Lung (tissue), 12 donors: ENCODE results near the gene TOX2. TPM values are rescaled to one million over a fixed set of nuclear protein-coding genes. Genes with fewer than 3 reads are reported as not detected.

Source experiments
- ATAC-seq: fragments of 200-7000 bp; cut with Tn5 transposase; one replicate; pipeline ENCODE4 v1.9.1; 2020; ENCODE audit warnings: moderate number of reproducible peaks; ENCODE audit not compliant: insufficient read depth, low FRiP score
- DNase-seq, 3 donors: peaks; one replicate each; pipeline ENCODE4 v3.0.0-alpha.2; 2013 to 2017
- H3K27ac ChIP-seq, 2 donors: one replicate each; pipeline ENCODE4 v1.5.1; 2013; ENCODE audit warnings: mild to moderate bottlenecking in 2 of 2, moderate library complexity in 2 of 2, control low read depth in 1 of 2, inconsistent platforms in 1 of 2, low read depth in 1 of 2, low read length in 1 of 2
- H3K27me3 ChIP-seq, 3 donors: one replicate each; pipeline ENCODE4 v1.5.1; 2013; ENCODE audit warnings: low read length in 2 of 3; ENCODE audit not compliant: control insufficient read depth in 3 of 3, insufficient read depth in 3 of 3
- H3K36me3 ChIP-seq, 4 donors: one replicate each; pipeline ENCODE4 v1.5.1; 2013; ENCODE audit warnings: low read length in 4 of 4, mild to moderate bottlenecking in 1 of 4, moderate library complexity in 1 of 4; ENCODE audit not compliant: control insufficient read depth in 4 of 4, insufficient read depth in 4 of 4
- H3K4me1 ChIP-seq, 5 donors: one replicate each; pipeline ENCODE4 v1.5.1; 2013; ENCODE audit warnings: low read length in 5 of 5, mild to moderate bottlenecking in 2 of 5, moderate library complexity in 1 of 5; ENCODE audit not compliant: control insufficient read depth in 5 of 5, insufficient read depth in 5 of 5
- H3K4me3 ChIP-seq: one replicate; pipeline ENCODE4 v1.5.1; 2013; ENCODE audit warnings: mild to moderate bottlenecking, control low read depth, moderate library complexity
- H3K9ac ChIP-seq, 2 donors: one replicate each; pipeline ENCODE4 v1.5.1; 2013; ENCODE audit warnings: low read length in 2 of 2, control low read depth in 1 of 2; ENCODE audit not compliant: insufficient read depth in 1 of 2
- H3K9me3 ChIP-seq, 4 donors: one replicate each; pipeline ENCODE4 v1.5.1; 2013; ENCODE audit warnings: low read length in 3 of 4, mild to moderate bottlenecking in 1 of 4, moderate library complexity in 1 of 4; ENCODE audit not compliant: control insufficient read depth in 4 of 4, insufficient read depth in 3 of 4
- CTCF ChIP-seq: IDR thresholded peaks from 2 replicates; pipeline ENCODE4 v1.5.1; 2012; ENCODE audit warnings: mild to moderate bottlenecking; ENCODE audit errors: control extremely low read depth, extremely low read depth
- WGBS, 2 donors: extraction: QIAGEN DNeasy Blood & Tissue Kit; methylation state at CpG; one replicate each; pipeline ENCODE4 v1.1.7; 2013; 5-methylcytosine and 5-hydroxymethylcytosine counted together
- polyA plus RNA-seq, 2 donors: library from polyadenylated mRNA; stranded (reverse); fragments of 200-250 nt; gene quantifications; one replicate each; pipeline ENCODE4 v1.2.1, GENCODE V29; 2013
- total RNA-seq, 2 donors: library from RNA; depleted of rRNA in 1 of 2; stranded (reverse); fragments of >200 nt in 1 of 2; gene quantifications; one replicate each; pipeline ENCODE4 v1.2.1, GENCODE V29; 2014 to 2021
- donor health status: control.
- donor health status: control.
- donor health status: Bipolar disorder and iron deficiency.
- donor health status: healthy.
- donor health status: DM: yes; HTN: yes; CAD: no.

TOX2 gene
- total and polyA plus RNA-seq, 4 donors = 12.0 to 25.5 (median 16.6) TPM

GRCh38 chr20:43942201-43942590 is 27.5 kb downstream of the TOX2 start:
- ATAC-seq (no peak), DNase-seq (no peak)
- no peaks in the 10 kb centered on the region for H3K9me3 ChIP-seq
- H3K4me1 ChIP-seq = peaks cover 0 to 38% (median 26%) of the 10 kb centered on the region in 5 donors
- no peak for TF ChIP-seq CTCF
- no peak overlapping the region for H3K9ac ChIP-seq
- peak overlapping the region in 1 of 2 donors; percentile 75 for H3K27ac ChIP-seq
- H3K27me3 ChIP-seq = no peaks in the 10 kb centered on the region
- H3K4me3 ChIP-seq = no peak overlapping the region
- no peaks in the 10 kb centered on the region for H3K36me3 ChIP-seq
- WGBS, 2 donors = 72 to 82% methylated on average over 1 of the region's 1 CpG

GRCh38 chr20:43942667-43943285 is 28.1 kb downstream of the TOX2 start:
- DNase-seq (peak in 1 of 3 donors; percentile 23), ATAC-seq (no peak)
- H3K27ac ChIP-seq = peak overlapping the region in 1 of 2 donors; percentile 83
- no peak for TF ChIP-seq CTCF
- no peaks in the 10 kb centered on the region for H3K36me3 ChIP-seq
- H3K9ac ChIP-seq = no peak overlapping the region
- WGBS, 2 donors = 43 to 57% methylated on average over 9 of the region's 9 CpGs
- peaks cover 0 to 32% (median 23%) of the 10 kb centered on the region in 5 donors for H3K4me1 ChIP-seq
- H3K27me3 ChIP-seq = no peaks in the 10 kb centered on the region
- H3K9me3 ChIP-seq = no peaks in the 10 kb centered on the region
- H3K4me3 ChIP-seq = no peak overlapping the region

- Histone ChIP-seq H3K27me3 (no peaks in the 10 kb centered on the region), H3K9me3 (no peaks in the 10 kb centered on the region), H3K4me3 (no peak overlapping the region), H3K9ac (no peak overlapping the region), H3K36me3 (no peaks in the 10 kb centered on the region), H3K27ac (no peak overlapping the region), H3K4me1 (peaks cover 0 to 23% (median 17%) of the 10 kb centered on the region in 5 donors)
- DNase-seq (no peak), ATAC-seq (no peak)
- no peak for TF ChIP-seq CTCF
- 89 to 90% methylated on average over 5 of the region's 5 CpGs for WGBS, 2 donors
Observed at GRCh38 chr20:43943725-43944124, 29.1 kb downstream of the TOX2 start.
